H1 (cell line): ENCODE measurements around the gene TMEM185B. TPM values are rescaled to one million over a fixed set of nuclear protein-coding genes. Genes with fewer than 3 reads are reported as not detected.

Experiments
- CTCF ChIA-PET: fragments of 300-600 bp; sonication (Branson Sonifier 250); formaldehyde crosslinking; loops from one replicate; lab custom pipeline; 2021; ENCODE audit not compliant: partially characterized antibody; lab: Charles Lee
- POLR2A ChIA-PET: fragments of 300-600 bp; sonication (Branson Sonifier 250); formaldehyde crosslinking; loops from one replicate; lab custom pipeline; 2021; ENCODE audit warnings: inconsistent platforms; ENCODE audit not compliant: partially characterized antibody; lab: Charles Lee
- DNase-seq, 2 experiments: peaks; one replicate each; pipeline versions ENCODE4 v3.0.0 to v3.0.0-alpha.2; 2010 to 2022; ENCODE audit warnings: low spot score in 2 of 2, low read depth in 1 of 2, mixed read lengths in 1 of 2
- FAIRE-seq: peaks from 2 replicates; lab custom pipeline; 2011; peaks lifted over from hg19 to GRCh38; lab: Jason Lieb, UNC
- H2AFZ ChIP-seq: 2 replicates; pipeline ENCODE4 v1.8.1; 2012; ENCODE audit warnings: low read length, inconsistent platforms
- H2AK5ac ChIP-seq: 2 replicates; pipeline ENCODE4 v1.6.1; 2013; ENCODE audit warnings: low read depth, low read length
- H2BK120ac ChIP-seq: replicated peaks from 2 replicates; pipeline ENCODE3; 2013; ENCODE audit warnings: low read depth, low read length, inconsistent platforms
- H2BK12ac ChIP-seq: 2 replicates; pipeline ENCODE4 v1.6.1; 2013; ENCODE audit warnings: low read depth, low read length
- H2BK15ac ChIP-seq: 2 replicates; pipeline ENCODE4 v1.6.1; 2013; ENCODE audit warnings: low read length
- H2BK20ac ChIP-seq: 2 replicates; pipeline ENCODE4 v1.6.1; 2013; ENCODE audit warnings: low read length
- H2BK5ac ChIP-seq: 2 replicates; pipeline ENCODE4 v1.6.1; 2013; ENCODE audit warnings: low read depth, low read length
- H3K14ac ChIP-seq: 2 replicates; pipeline ENCODE4 v1.6.1; 2013; ENCODE audit warnings: inconsistent platforms; ENCODE audit not compliant: insufficient read length
- H3K18ac ChIP-seq: 2 replicates; pipeline ENCODE4 v1.6.1; 2013; ENCODE audit warnings: low read length; ENCODE audit errors: extremely low read depth
- H3K23ac ChIP-seq: 2 replicates; pipeline ENCODE4 v1.6.1; 2013; ENCODE audit warnings: inconsistent platforms; ENCODE audit not compliant: insufficient read length
- H3K23me2 ChIP-seq: 2 replicates; pipeline ENCODE4 v1.6.1; 2013; ENCODE audit warnings: low read depth, low read length
- H3K27ac ChIP-seq: 2 replicates; pipeline ENCODE4 v1.6.1; 2011; ENCODE audit warnings: low read depth, low read length, inconsistent platforms
- H3K27me3 ChIP-seq, 4 experiments: replicated peaks in 1 of 4; 1 replicate in 1 of 4; 2 replicates in 3 of 4; pipeline versions ENCODE4 v1.6.1 to v1.8.1; 2011 to 2013; ENCODE audit warnings: low read length in 3 of 4, mild to moderate bottlenecking in 3 of 4, inconsistent platforms in 2 of 4, mixed read lengths in 2 of 4, moderate library complexity in 1 of 4; ENCODE audit not compliant: control insufficient read depth in 3 of 4, insufficient read depth in 3 of 4; ENCODE audit errors: extremely low read depth in 1 of 4
- H3K36me3 ChIP-seq, 4 experiments: 2 replicates each; pipeline versions ENCODE4 v1.6.1 to v1.8.1; 2011 to 2013; ENCODE audit warnings: mild to moderate bottlenecking in 4 of 4, low read length in 3 of 4, moderate library complexity in 2 of 4, control low read depth in 1 of 4, inconsistent platforms in 1 of 4; ENCODE audit not compliant: insufficient read depth in 4 of 4, control insufficient read depth in 2 of 4
- H3K4ac ChIP-seq: replicated peaks from 2 replicates; pipeline ENCODE3; 2013; ENCODE audit warnings: low read length, low read depth, mixed read lengths, inconsistent platforms; ENCODE audit not compliant: insufficient read length
- H3K4me1 ChIP-seq, 4 experiments: replicated peaks in 1 of 4; 1 replicate in 1 of 4; 2 replicates in 3 of 4; pipeline versions ENCODE4 v1.6.1 to v1.8.1; 2011 to 2013; ENCODE audit warnings: low read length in 3 of 4, inconsistent platforms in 2 of 4, mixed read lengths in 1 of 4; ENCODE audit not compliant: insufficient read depth in 4 of 4, control insufficient read depth in 3 of 4
- H3K4me2 ChIP-seq, 2 experiments: 2 replicates each; pipeline versions ENCODE4 v1.6.1 to v1.8.1; 2011 to 2013; ENCODE audit warnings: low read depth in 2 of 2, low read length in 2 of 2, control low read depth in 1 of 2, inconsistent platforms in 1 of 2, mild to moderate bottlenecking in 1 of 2; ENCODE audit not compliant: insufficient read depth in 1 of 2
- H3K4me3 ChIP-seq, 4 experiments: fragments of 200-600, 300-600 bp in 1 of 4; sonication (generic), shearing (Covaris generic), sonication (Bioruptor Twin) in 1 of 4; 2 replicates each; pipeline versions ENCODE4 v1.5.1 to v1.8.1; 2011 to 2016; ENCODE audit warnings: low read length in 4 of 4, low read depth in 3 of 4, control low read depth in 2 of 4, inconsistent platforms in 2 of 4, mild to moderate bottlenecking in 2 of 4, mixed read lengths in 1 of 4, moderate library complexity in 1 of 4; ENCODE audit not compliant: insufficient read depth in 2 of 4; ENCODE audit errors: extremely low read depth in 1 of 4
- H3K56ac ChIP-seq: replicated peaks from 2 replicates; pipeline ENCODE3; 2013; ENCODE audit warnings: low read depth, mild to moderate bottlenecking, mixed read lengths, low read length, inconsistent platforms; ENCODE audit not compliant: insufficient read length
- H3K79me1 ChIP-seq: 2 replicates; pipeline ENCODE4 v1.6.1; 2013; ENCODE audit warnings: low read depth, low read length, control low read depth
- H3K79me2 ChIP-seq, 2 experiments: 2 replicates each; pipeline versions ENCODE4 v1.6.1 to v1.8.1; 2012 to 2013; ENCODE audit warnings: low read length in 2 of 2, mild to moderate bottlenecking in 2 of 2, inconsistent platforms in 1 of 2; ENCODE audit not compliant: insufficient read depth in 2 of 2, control insufficient read depth in 1 of 2
- H3K9ac ChIP-seq, 4 experiments: replicated peaks in 1 of 4; 1 replicate in 1 of 4; 2 replicates in 3 of 4; pipeline versions ENCODE4 v1.6.1 to v1.8.1; 2011 to 2013; ENCODE audit warnings: low read depth in 3 of 4, low read length in 3 of 4, control low read depth in 2 of 4, mild to moderate bottlenecking in 2 of 4, moderate library complexity in 2 of 4, inconsistent platforms in 1 of 4; ENCODE audit errors: extremely low read depth in 1 of 4
- H3K9me3 ChIP-seq, 2 experiments: 2 replicates each; pipeline versions ENCODE4 v1.6.1 to v1.8.1; 2012 to 2013; ENCODE audit warnings: mild to moderate bottlenecking in 2 of 2, moderate library complexity in 2 of 2, control low read depth in 1 of 2, inconsistent platforms in 1 of 2, low read depth in 1 of 2, low read length in 1 of 2, mixed read lengths in 1 of 2; ENCODE audit not compliant: insufficient read depth in 2 of 2
- H4K20me1 ChIP-seq, 2 experiments: replicated peaks in 1 of 2; 2 replicates each; pipeline versions ENCODE3 to v1.8.1; 2011 to 2013; ENCODE audit warnings: inconsistent platforms in 2 of 2, low read length in 2 of 2, mild to moderate bottlenecking in 1 of 2; ENCODE audit not compliant: insufficient read depth in 2 of 2, control insufficient read depth in 1 of 2
- H4K5ac ChIP-seq: 2 replicates; pipeline ENCODE4 v1.6.1; 2013; ENCODE audit warnings: low read length, low read depth, mixed read lengths, inconsistent platforms; ENCODE audit not compliant: insufficient read length
- H4K8ac ChIP-seq: 2 replicates; pipeline ENCODE4 v1.8.0; 2013; ENCODE audit warnings: mild to moderate bottlenecking, moderate library complexity, low read length, inconsistent platforms; ENCODE audit not compliant: insufficient read depth; ENCODE audit errors: extremely low read depth
- H4K91ac ChIP-seq: replicated peaks from 2 replicates; pipeline ENCODE3; 2013; ENCODE audit warnings: low read length, mixed read lengths, inconsistent platforms; ENCODE audit not compliant: insufficient read length
- ASH2L ChIP-seq: fragments of 200-600, 300-600 bp; sonication (generic); IDR thresholded peaks from one replicate; pipeline ENCODE4 v1.7.1; 2017; ENCODE audit warnings: low read length
- CBX8 ChIP-seq: fragments of 300-800, 300-1000 bp; sonication (generic); IDR thresholded peaks from 2 replicates; pipeline ENCODE4 v1.7.1; 2016; ENCODE audit warnings: low read depth, low read length, borderline replicate concordance
- CREB1 ChIP-seq: IDR thresholded peaks from 2 replicates; pipeline ENCODE4 v1.6.1; 2012; ENCODE audit warnings: inconsistent platforms
- CTBP2 ChIP-seq: IDR thresholded peaks from 2 replicates; pipeline ENCODE4 v1.7.0; 2011; ENCODE audit warnings: borderline replicate concordance, mild to moderate bottlenecking, moderate library complexity, mixed read lengths, low read length; ENCODE audit not compliant: insufficient read depth, insufficient read length
- E2F6 ChIP-seq: IDR thresholded peaks from 2 replicates; pipeline ENCODE4 v1.6.1; 2012; ENCODE audit warnings: inconsistent platforms
- EGR1 ChIP-seq: IDR thresholded peaks from 2 replicates; pipeline ENCODE4 v1.6.1; 2011; ENCODE audit warnings: low read depth, low read length, borderline replicate concordance
- POU5F1 ChIP-seq: IDR thresholded peaks from 2 replicates; pipeline ENCODE4 v1.6.1; 2011; ENCODE audit warnings: low read depth, mild to moderate bottlenecking, low read length, moderate library complexity
- RAD21 ChIP-seq, 2 experiments: IDR thresholded peaks in 1 of 2; conservative IDR thresholded peaks in 1 of 2; 2 replicates each; pipeline ENCODE4 v1.6.1; 2011; ENCODE audit warnings: low read depth in 2 of 2, low read length in 2 of 2, improper control_type of control experiment in 1 of 2, inconsistent platforms in 1 of 2, mild to moderate bottlenecking in 1 of 2, moderate library complexity in 1 of 2
- RFX5 ChIP-seq: IDR thresholded peaks from 2 replicates; pipeline ENCODE4 v1.6.1; 2011; ENCODE audit warnings: low read depth, low read length, improper control_type of control experiment, borderline replicate concordance
- RXRA ChIP-seq: IDR thresholded peaks from 2 replicates; pipeline ENCODE4 v1.6.1; 2011; ENCODE audit warnings: low read depth, mild to moderate bottlenecking, low read length, moderate library complexity; ENCODE audit not compliant: insufficient read depth
- WGBS, 2 experiments: shearing (Covaris generic) in 1 of 2; methylation state at CpG; one replicate each; pipeline versions ENCODE4 v1.1.6 to v1.1.7; 2013 to 2015; ENCODE audit warnings: low lambda C conversion rate in 2 of 2, mixed read lengths in 2 of 2, inconsistent platforms in 1 of 2, low coverage in 1 of 2, missing lambda C conversion rate in 1 of 2; ENCODE audit not compliant: insufficient replicate concordance in 2 of 2, insufficient coverage in 1 of 2, insufficient read length in 1 of 2; ENCODE audit errors: extremely low coverage in 1 of 2, missing lambda C conversion rate in 1 of 2; 5-methylcytosine and 5-hydroxymethylcytosine counted together
- polyA plus RNA-seq, 7 experiments: library from polyadenylated mRNA; depleted of rRNA in 3 of 7; stranded (reverse) in 5 of 7; unstranded in 2 of 7; fragments of >200 nt in 5 of 7; fragments of 200-250 nt in 2 of 7; gene quantifications; 1 replicate in 5 of 7; 2 replicates in 1 of 7; 4 replicates in 1 of 7; pipeline versions ENCODE4 v1.2.1 to v1.2.3, GENCODE V29; 2011 to 2013; ENCODE audit warnings: missing spikeins in 2 of 7, mixed read lengths in 2 of 7
- total RNA-seq: library from RNA; stranded (reverse); fragmentation: NEBNext Ultra II Directional; extraction: Animal tissue kit (Norgen Biotek cat#: 25700); gene quantifications from 2 replicates; pipeline ENCODE4 v1.2.1, GENCODE V29; 2021

Gene TMEM185B
- total and polyA plus RNA-seq, 2 of the 8 experiments (the other 6 are each of a cell fraction or from before 2014, with no cell fraction given) = 13.5 to 14.0 TPM

DNA sequence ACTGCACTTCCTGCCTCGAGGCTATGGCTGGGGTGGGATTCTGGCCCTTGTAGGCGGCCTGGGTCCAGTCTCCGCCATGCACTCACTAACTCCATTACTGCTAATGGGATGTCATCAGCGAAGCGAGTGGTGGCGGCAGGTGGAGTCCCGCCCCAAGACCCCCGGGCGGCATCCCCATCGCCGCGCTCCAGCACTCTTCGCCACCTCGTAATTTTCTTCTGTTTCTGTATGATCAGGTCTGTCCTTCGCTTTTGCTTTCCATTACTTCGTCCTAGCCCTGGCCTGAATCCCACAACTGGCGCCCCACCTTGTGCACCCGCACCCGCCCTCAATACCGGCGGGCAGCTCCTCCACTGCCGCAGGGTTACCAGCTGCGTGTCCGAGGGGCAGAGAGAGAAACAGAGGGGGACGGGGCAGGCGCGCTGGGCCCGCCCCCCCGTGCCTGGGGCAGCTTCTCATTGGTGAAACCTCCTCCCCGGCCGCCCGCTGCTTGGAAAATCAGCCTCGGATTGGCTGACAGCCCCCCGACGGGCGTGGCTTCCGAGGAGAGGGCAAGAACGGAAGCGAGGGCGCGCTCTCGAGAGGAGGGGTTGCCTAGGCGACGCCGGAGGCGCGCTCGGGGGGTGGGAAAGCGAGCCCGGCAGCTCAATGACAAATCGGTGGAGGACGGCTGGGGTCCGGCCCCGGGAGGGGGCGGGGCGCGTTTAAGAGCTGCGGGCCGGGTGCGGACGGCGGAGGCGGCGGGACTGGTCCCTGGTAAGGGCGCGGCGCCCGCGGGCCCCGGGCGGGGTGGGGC lies 29.2 kb upstream of the TMEM185B start, which contains the start of gene RALB:
Gene RALB, plus strand, starts transcription at position 628 of the 796 bp plus-strand sequence. CDS start 25,813 bp downstream, outside the sequence.
- peak within 1 kb of the TSS in 2 of 4 experiments; percentile 7 to 55; a peak in 3 of 7 replicates for H3K9ac ChIP-seq
- H2BK5ac ChIP-seq = no peak within 1 kb of the TSS; the same call in 1 of the 2 replicates
- peak within 1 kb of the TSS; percentile 89 for H3K18ac ChIP-seq
- H2BK20ac ChIP-seq = no peak within 1 kb of the TSS
- H3K14ac ChIP-seq = no peak within 1 kb of the TSS
- peak within 1 kb of the TSS; percentile 90 to 97 for H3K4me2 ChIP-seq
- H4K91ac ChIP-seq = no peak within 1 kb of the TSS
- H2AFZ ChIP-seq = peak within 1 kb of the TSS; percentile 54
- H3K23me2 ChIP-seq = peaks cover 14% of the 10 kb centered on the region
- H4K8ac ChIP-seq = peak within 1 kb of the TSS; percentile 11; the same call in 1 of the 2 replicates
- peak; percentile 96 to 99 for DNase-seq
- H2BK120ac ChIP-seq = no peak within 1 kb of the TSS
- H3K23ac ChIP-seq = no peak within 1 kb of the TSS
- ChIA-PET CTCF (interaction anchor here (0.6 to 4.5 kb wide), 8 partner anchors 12 to 94 kb away, joined by 3 to 27 read pairs (median 4); no protein-coding TSS in a partner anchor), POLR2A (interaction anchor here (0.9 to 1.9 kb wide), 9 partner anchors 12 to 823 kb away, joined by 3 to 9 read pairs (median 4); no protein-coding TSS in a partner anchor)
- no peak within 1 kb of the TSS for H3K56ac ChIP-seq
- no peak within 1 kb of the TSS for H3K4ac ChIP-seq
- no peaks in the 10 kb centered on the region for H3K79me2 ChIP-seq
- H3K27ac ChIP-seq = no peak within 1 kb of the TSS
- H3K4me1 ChIP-seq = peaks cover 4 to 10% (median 8%) of the 10 kb centered on the region in 4 experiments
- peaks cover 8 to 47% (median 31%) of the 10 kb centered on the region in 4 experiments for H3K27me3 ChIP-seq
- H4K5ac ChIP-seq = peak within 1 kb of the TSS; percentile 10
- no peaks in the 10 kb centered on the region for H3K36me3 ChIP-seq
- H3K79me1 ChIP-seq = no peaks in the 10 kb centered on the region
- no peak within 1 kb of the TSS for H2AK5ac ChIP-seq
- peak within 1 kb of the TSS; percentile 88 for H2BK15ac ChIP-seq
- H2BK12ac ChIP-seq = peak within 1 kb of the TSS; percentile 55; the same call in 1 of the 2 replicates
- 1% methylated on average over 31 of the region's 71 CpGs; no CpG with 5 or more reads in 1 of the 2 experiments for WGBS, 2 experiments
- FAIRE-seq = no peak
- H3K4me3 ChIP-seq = peak within 1 kb of the TSS; percentile 70 to 89 (median 86)
- H3K9me3 ChIP-seq = no peaks in the 10 kb centered on the region
- H4K20me1 ChIP-seq = peaks cover 0 to 5% of the 10 kb centered on the region in 2 experiments
- TF ChIP-seq POU5F1 (no peak), EGR1 (no peak), RAD21 (IDR thresholded peaks at IDR 0.05 in 1 of 2, conservative IDR thresholded peaks at IDR 0.05 in 1 of 2; ENCODE audit: low read depth in 2 of 2, low read length in 2 of 2) (no peak), CBX8 (no peak), RFX5 (no peak), E2F6 (peak; percentile 44; the same call in 1 of the 2 replicates), ASH2L (no peak), CREB1 (peak; percentile 34; the same call in 1 of the 2 replicates), RXRA (no peak), CTBP2 (no peak)
